Measurements from ENCODE around the gene AGBL1.
A peak's percentile ranks its signal among the peaks of the same experiment; 100 is the strongest.
"Not testable (repeated sequence)": the region's sequence is repeated elsewhere in the genome, so short reads cannot be mapped to it uniquely, and the experiment has no call there.

AGBL1 gene

GRCh38 chr15:86871964-86872363, 792.3 kb downstream of the AGBL1 start:
- no peak for DNase-seq (ENCODE audit: low spot score)

DNA sequence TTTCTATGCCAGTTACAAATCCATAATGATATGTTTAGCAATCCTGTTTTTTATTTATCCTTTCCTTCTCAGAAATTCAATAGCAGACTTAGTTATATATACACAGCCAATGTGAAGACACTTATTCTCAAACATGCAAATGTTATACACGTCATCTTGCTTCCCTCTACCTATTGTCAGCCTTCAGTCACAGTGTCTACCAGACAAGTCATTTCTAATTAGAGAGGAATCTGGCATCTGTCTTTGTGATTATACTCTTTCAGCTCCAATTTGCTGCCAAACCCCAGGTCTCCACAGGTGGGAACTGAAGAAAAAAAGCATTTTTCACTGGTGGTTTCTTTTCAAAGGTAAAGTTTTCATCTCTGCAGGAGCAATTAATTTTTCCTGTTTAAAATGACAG, 793.1 kb downstream of the AGBL1 start:
- no peak for DNase-seq (ENCODE audit: low spot score)

GRCh38 chr15:86875067-86875466, 795.4 kb downstream of the AGBL1 start:
- no peak for DNase-seq (ENCODE audit: low spot score)

- DNase-seq (ENCODE audit: low spot score): no peak
Measured at GRCh38 chr15:86876387-86876944, 796.8 kb downstream of the AGBL1 start.

- no peak for DNase-seq (ENCODE audit: low spot score)
Measured at GRCh38 chr15:86877171-86877631, 797.5 kb downstream of the AGBL1 start.

DNA sequence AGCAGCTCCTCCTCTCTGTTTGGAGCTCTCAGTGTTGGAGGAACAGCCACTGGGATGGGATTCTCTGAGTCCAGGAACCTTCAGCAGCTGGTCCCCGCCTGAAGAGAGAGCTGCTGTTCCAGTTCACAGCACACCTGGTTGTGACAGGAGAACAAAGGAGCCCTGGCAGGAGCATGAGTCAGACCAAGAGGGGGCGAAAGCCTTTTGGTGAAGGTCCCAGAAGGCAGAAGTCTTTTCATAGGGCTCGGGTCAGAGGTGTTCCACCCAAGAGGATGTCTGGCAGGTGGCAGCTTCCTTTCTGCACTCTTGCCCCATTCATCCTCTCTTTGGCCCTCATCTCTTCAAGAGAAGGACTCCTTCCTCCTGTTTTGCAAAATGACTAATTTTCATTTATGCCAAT, 799.2 kb downstream of the AGBL1 start:
- DNase-seq (ENCODE audit: low spot score): not testable (repeated sequence)

- DNase-seq (ENCODE audit: low spot score): no peak
Measured at GRCh38 chr15:86879250-86880229, 799.9 kb downstream of the AGBL1 start.

DNA sequence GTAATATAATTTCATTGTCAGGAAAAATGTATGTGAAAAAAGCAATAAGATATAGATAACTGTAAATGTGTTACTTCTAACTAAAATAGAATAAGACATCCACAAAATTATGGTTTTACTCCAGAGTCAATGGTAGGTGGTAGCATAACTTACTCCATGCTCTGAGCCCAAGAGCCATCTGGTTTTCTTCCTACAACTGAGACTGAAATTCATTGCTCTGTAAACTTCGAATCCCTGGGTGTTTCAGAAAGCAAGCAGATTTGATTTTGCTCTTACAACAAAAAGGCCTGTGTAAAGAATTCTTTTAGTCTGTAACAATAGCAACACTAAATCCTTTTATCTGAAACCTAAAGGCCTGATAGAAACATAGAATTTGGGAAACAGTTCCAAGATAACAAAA, 805.9 kb downstream of the AGBL1 start:
- DNase-seq (ENCODE audit: low spot score): no peak

GRCh38 chr15:86892774-86893449, 813.2 kb downstream of the AGBL1 start:
- no peak for DNase-seq (ENCODE audit: low spot score)

- DNase-seq (ENCODE audit: low spot score): no peak
Measured at GRCh38 chr15:86894269-86894668, 814.6 kb downstream of the AGBL1 start.

GRCh38 chr15:86903642-86904421, 824.2 kb downstream of the AGBL1 start:
- no peak for DNase-seq (ENCODE audit: low spot score)

DNA sequence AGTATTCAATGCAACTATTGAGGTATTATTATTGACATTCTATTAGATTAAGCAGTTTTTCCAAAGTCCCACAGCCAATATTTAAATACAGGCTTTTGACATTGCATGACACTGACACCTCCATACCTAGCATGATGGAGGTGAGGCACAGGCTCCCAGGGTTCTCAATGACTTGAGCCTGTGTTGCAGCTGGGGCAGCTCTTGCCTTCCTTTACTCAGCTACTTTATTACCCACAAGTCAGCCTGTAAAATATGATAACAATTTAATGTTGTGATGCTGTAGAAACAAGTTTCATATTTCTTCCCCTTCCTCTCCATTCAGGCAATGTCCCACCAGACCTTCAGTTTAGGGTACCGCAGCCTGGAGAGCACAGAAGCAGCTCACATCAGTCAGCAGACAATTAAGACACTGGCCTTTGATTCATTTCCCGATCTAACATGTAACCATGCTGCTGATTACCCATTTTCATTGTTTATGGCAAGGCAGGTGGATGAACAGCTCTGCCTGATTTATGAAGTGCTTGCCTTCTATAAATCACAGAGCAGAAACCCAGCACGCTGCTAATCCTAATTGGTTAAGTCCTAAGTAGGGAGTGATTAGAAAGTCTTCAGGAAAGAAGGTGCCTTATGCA, 826.1 kb downstream of the AGBL1 start:
- DNase-seq (ENCODE audit: low spot score): no peak

GRCh38 chr15:86906376-86906775, 826.7 kb downstream of the AGBL1 start:
- DNase-seq (ENCODE audit: low spot score): no peak

DNA sequence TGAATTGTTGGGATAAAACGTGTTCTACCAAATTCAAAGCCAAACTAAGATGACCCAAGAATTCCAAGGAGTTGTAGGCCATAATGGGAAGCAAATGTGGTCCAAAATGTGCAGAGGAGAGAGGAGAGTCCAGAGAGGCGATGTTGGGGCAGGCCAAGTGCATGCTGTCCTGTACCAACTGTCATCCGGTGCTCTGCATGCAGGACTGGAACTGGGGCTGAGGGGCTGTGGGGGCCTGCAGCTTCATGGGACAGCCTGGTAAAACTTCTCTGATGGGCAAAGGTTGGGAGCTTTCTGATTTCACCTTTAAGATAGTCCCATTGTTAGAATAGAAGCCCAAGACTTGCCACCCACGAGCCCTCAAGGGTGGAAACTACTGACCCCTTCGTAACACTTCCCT, 831.4 kb downstream of the AGBL1 start:
- DNase-seq (ENCODE audit: low spot score): no peak

GRCh38 chr15:86912661-86913060, 833.0 kb downstream of the AGBL1 start:
- no peak for DNase-seq (ENCODE audit: low spot score)

DNA sequence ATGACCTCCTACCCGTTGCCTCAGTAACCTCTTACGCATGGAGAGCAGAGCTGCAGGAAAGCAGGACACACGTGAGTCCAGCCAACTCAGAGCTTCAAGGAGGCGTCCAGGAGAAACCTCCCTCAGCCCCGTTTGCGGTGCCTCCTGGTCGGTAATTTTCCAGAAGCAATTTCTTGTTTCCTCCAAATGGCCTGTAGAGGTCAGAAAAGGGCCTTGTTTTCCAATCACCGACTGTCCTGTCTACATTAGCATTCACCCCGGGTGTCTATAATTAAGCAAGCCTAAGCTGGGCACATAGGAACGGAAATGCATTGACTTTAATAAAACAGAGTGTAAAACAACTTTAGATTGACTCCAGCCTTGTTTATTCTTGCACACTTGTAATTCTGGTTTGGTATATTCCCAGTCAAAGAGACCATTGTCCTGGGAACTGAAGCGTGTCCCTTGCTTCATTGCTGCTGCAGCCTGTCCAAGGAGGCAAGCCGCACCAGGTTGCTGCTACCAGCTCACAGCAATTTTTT, 836.2 kb downstream of the AGBL1 start:
- DNase-seq (ENCODE audit: low spot score): peak; percentile 78

- no peak for DNase-seq (ENCODE audit: low spot score)
Measured at GRCh38 chr15:86916671-86917360, 837.1 kb downstream of the AGBL1 start.

- no peak for DNase-seq (ENCODE audit: low spot score)
Measured at GRCh38 chr15:86917361-86917671, 837.6 kb downstream of the AGBL1 start.

GRCh38 chr15:86919581-86919980, 839.9 kb downstream of the AGBL1 start:
- no peak for DNase-seq (ENCODE audit: low spot score)

- no peak for DNase-seq (ENCODE audit: low spot score)
Measured at GRCh38 chr15:86929461-86929860, 849.8 kb downstream of the AGBL1 start.

DNA sequence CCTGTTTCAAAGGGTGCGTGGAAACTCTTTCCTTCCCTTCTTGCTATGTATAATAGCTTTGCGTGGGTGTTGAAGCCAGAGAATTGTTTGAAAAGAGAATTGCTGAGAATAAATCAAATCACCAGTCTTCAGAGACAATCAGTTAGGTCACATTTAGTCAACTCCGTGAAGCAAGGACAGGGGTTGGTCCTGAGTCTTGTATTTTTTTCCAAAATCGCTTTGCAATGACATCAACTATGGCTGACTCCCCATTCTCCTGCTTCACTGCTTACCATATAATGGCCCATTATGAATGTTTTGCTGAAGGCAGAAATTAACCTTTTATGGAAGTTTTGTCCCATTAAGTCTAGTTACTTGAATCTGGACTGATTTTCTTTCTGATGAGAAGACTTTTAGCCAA, 852.8 kb downstream of the AGBL1 start:
- no peak for DNase-seq (ENCODE audit: low spot score)

All from GM03348 (cell line).